ENCODE measurements around the gene ORC1.

ORC1 gene

DNA sequence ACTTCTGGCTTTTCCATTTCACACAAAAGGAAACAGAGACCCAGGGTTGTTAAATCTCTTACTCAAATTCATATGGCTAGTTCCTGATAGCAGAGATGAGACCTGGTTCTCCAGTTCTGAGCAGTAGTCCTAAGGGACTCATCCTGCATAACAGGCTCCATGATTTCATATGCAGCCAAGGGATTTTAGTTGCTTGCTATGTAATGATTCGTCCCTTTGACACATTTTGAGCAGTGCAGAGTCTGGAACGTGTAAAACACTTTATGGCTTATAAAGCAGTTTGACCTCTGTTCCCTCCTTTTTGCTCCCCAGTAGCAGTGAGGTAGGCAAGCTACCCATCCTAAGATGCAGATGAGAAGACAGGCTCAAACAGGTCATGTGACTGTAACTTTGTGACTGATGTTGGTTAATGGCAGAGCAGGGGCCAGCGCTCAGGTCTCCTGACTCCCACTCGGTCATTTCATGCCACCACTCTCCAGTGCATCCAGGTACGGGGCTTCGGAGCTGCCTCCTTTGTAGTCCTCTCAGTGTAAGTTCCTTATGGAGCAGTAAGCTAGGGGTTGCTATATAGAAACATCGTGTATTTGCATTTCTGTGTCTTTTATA lies 62.5 kb downstream of the ORC1 start:
- DNase-seq (ENCODE audit: low spot score), result no peak

DNA sequence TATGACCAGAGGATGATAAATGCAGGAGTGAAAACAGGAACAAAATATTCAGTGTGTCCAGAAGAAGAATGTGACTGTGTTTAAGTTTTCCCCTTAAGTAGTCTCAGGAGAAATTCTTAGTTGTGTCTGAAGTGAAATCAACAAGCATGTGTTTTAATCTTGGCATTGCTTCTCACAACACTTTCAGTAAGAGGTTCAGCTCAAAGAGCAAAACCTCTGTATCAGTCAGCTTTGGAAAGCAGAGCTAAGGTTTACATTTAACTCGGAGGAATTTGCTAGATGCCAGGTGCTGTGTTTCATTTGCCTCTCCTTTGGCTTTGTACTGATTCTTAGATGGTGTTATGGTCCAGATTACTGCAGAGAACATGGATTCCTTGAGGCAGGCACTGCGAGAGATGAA lies 66.8 kb downstream of the ORC1 start:
- no peak for DNase-seq (ENCODE audit: low spot score)

DNA sequence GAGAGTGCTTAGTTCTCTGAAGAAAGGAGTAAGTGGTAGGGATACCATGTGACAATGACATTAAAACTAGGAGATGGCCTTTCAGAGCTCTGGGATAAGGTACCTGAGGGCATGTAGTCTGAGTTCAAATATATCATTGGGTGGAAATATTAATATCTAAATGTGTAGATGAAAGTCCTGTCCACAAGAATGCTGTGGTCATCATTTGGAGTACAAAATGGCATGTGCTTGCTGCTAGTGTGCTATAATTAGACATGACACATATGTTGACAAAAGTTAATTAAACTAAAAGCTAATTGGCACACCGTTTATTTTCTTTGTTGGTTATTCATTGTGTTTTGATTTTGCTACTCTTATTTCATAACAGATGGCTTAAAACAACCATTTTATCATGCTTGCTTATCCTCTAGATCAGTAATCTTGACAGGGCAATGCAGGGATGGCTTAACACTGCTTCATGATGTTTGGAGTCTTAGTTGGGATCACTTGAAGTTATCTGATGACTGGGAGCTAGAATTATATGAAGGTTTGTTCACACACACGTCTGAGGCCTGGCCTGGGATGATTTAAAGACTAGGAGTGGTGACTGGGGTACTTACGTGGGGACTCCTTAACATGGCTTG lies 69.2 kb downstream of the ORC1 start:
- no peak for DNase-seq (ENCODE audit: low spot score)

GRCh38 chr1:52332411-52332810 lies 71.8 kb downstream of the ORC1 start:
- no peak for DNase-seq (ENCODE audit: low spot score)

GRCh38 chr1:52328615-52329014 lies 75.6 kb downstream of the ORC1 start:
- DNase-seq (ENCODE audit: low spot score), result no peak

GRCh38 chr1:52325786-52326185 lies 78.4 kb downstream of the ORC1 start:
- no peak for DNase-seq (ENCODE audit: low spot score)

DNA sequence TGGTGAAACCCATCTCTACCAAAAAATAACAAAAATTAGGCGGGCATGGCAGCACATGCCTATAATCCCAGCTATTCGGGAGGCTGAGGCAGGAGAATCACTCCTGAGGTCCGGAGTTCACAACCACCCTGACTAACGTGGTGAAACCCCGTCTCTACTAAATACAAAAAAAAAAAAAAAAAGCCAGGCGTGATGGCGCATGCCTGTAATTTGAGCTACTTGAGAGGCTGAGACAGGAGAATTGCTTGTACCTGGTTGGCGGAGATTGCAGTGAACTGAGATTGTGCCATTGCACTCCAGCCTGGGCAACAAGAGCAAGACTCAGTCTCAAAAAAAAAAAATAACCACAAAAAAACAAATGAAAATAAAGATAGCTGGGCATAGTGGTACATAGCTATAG lies 80.5 kb downstream of the ORC1 start:
- no peak for DNase-seq (ENCODE audit: low spot score)
